Measurements from ENCODE around the gene NELL2. TPM values are rescaled to one million over a fixed set of nuclear protein-coding genes. Genes with fewer than 3 reads are reported as not detected.

NELL2 gene
- total and polyA plus RNA-seq, 4 donors: 0.09 to 0.42 (median 0.17) TPM; not detected in 1

DNA sequence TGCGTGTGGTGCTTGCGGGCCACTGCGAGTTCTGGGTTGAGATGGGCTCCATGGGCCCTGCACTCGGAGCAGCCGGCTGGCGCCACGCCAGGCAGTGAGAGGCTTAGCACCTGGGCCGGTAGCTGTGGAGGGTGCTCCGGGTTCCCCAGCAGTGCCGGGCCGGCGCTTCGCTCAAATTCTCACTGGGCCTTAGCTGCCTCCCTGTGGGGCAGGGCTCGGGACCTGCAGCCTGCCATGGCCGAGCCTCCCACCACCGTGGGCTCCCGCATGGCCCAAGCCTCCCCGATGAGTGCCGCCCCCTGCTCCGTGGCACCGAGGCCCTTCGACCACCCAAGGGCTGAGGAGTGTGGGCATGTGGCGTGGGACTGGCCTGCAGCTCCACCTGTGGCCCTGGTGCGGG, 375.7 kb downstream of the NELL2 start (continued):
- TF ChIP-seq, protein P1, sequence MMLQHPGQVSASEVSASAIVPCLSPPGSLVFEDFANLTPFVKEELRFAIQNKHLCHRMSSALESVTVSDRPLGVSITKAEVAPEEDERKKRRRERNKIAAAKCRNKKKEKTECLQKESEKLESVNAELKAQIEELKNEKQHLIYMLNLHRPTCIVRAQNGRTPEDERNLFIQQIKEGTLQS (IDR thresholded peaks at IDR 0.05): no peak
- no peak for TF ChIP-seq JUND (IDR thresholded peaks at IDR 0.05)
- TF ChIP-seq TAF1 (conservative IDR thresholded peaks at IDR 0.05): no peak

DNA sequence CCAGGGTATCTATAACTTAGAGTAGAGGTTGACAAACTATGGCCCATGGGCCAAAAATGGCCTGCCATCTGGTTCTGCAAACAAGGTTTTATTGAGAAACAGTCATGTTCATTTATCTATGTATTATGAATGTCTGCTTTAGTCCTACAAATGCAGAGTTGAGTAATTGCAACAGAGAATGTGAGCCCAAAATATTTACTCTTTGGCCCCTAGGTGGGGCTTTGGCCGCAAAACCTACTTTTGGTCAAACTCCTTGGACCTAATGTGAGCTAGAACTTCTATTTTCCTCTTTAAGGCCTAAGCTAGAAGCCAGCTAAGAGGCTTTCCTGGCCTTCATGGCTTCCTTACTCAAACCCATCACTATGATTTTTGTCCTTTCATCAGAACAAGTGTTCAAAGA, 379.1 kb downstream of the NELL2 start:
- DNase-seq (ENCODE audit: low spot score): no peak
- H3K9me3 ChIP-seq (ENCODE audit: control insufficient read depth in 4 of 4, low read length in 3 of 4): peaks cover 0 to 4% (median 1%) of the 10 kb centered on the region in 4 donors
- H3K27ac ChIP-seq (ENCODE audit: low read depth in 1 of 2, low read length in 2 of 2): no peak overlapping the region
- H3K36me3 ChIP-seq (ENCODE audit: control insufficient read depth in 4 of 4, insufficient read depth in 3 of 4, low read depth in 1 of 4, low read length in 3 of 4): no peaks in the 10 kb centered on the region
- H3K9ac ChIP-seq (ENCODE audit: low read depth in 1 of 2, low read length in 2 of 2): no peak overlapping the region
- H3K4me3 ChIP-seq (ENCODE audit: low read depth in 1 of 3, low read length in 3 of 3): no peak overlapping the region
- H3K27me3 ChIP-seq (ENCODE audit: control insufficient read depth in 4 of 4, insufficient read depth in 4 of 4, low read length in 3 of 4): no peaks in the 10 kb centered on the region
- no peaks in the 10 kb centered on the region for H3K4me1 ChIP-seq (ENCODE audit: control insufficient read depth in 4 of 4, insufficient read depth in 4 of 4, low read length in 3 of 4)
- 69% methylated on average over 1 of the region's 1 CpG for WGBS
- TF ChIP-seq SP1 (IDR thresholded peaks at IDR 0.05) (no peak), JUND (IDR thresholded peaks at IDR 0.05) (no peak), HNF4A (conservative IDR thresholded peaks at IDR 0.05) (no peak), RXRA (IDR thresholded peaks at IDR 0.05) (no peak), TAF1 (conservative IDR thresholded peaks at IDR 0.05) (no peak), FOXA1 (IDR thresholded peaks at IDR 0.05) (no peak), NR2F2 (IDR thresholded peaks at IDR 0.05) (no peak), GABPA (IDR thresholded peaks at IDR 0.05 in 1 of 2, conservative IDR thresholded peaks at IDR 0.05 in 1 of 2) (no peak), EGR1 (IDR thresholded peaks at IDR 0.05; ENCODE audit: low read depth in 2 of 2) (no peak), FOXA2 (IDR thresholded peaks at IDR 0.05) (no peak), RAD21 (IDR thresholded peaks at IDR 0.05) (no peak), HNF4G (IDR thresholded peaks at IDR 0.05) (no peak), YY1 (IDR thresholded peaks at IDR 0.05) (no peak)
- TF ChIP-seq, protein P2, sequence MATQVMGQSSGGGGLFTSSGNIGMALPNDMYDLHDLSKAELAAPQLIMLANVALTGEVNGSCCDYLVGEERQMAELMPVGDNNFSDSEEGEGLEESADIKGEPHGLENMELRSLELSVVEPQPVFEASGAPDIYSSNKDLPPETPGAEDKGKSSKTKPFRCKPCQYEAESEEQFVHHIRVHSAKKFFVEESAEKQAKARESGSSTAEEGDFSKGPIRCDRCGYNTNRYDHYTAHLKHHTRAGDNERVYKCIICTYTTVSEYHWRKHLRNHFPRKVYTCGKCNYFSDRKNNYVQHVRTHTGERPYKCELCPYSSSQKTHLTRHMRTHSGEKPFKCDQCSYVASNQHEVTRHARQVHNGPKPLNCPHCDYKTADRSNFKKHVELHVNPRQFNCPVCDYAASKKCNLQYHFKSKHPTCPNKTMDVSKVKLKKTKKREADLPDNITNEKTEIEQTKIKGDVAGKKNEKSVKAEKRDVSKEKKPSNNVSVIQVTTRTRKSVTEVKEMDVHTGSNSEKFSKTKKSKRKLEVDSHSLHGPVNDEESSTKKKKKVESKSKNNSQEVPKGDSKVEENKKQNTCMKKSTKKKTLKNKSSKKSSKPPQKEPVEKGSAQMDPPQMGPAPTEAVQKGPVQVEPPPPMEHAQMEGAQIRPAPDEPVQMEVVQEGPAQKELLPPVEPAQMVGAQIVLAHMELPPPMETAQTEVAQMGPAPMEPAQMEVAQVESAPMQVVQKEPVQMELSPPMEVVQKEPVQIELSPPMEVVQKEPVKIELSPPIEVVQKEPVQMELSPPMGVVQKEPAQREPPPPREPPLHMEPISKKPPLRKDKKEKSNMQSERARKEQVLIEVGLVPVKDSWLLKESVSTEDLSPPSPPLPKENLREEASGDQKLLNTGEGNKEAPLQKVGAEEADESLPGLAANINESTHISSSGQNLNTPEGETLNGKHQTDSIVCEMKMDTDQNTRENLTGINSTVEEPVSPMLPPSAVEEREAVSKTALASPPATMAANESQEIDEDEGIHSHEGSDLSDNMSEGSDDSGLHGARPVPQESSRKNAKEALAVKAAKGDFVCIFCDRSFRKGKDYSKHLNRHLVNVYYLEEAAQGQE (IDR thresholded peaks at IDR 0.05): no peak
- TF ChIP-seq, protein P3, sequence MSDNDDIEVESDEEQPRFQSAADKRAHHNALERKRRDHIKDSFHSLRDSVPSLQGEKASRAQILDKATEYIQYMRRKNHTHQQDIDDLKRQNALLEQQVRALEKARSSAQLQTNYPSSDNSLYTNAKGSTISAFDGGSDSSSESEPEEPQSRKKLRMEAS (IDR thresholded peaks at IDR 0.05): no peak
- TF ChIP-seq, protein P4, sequence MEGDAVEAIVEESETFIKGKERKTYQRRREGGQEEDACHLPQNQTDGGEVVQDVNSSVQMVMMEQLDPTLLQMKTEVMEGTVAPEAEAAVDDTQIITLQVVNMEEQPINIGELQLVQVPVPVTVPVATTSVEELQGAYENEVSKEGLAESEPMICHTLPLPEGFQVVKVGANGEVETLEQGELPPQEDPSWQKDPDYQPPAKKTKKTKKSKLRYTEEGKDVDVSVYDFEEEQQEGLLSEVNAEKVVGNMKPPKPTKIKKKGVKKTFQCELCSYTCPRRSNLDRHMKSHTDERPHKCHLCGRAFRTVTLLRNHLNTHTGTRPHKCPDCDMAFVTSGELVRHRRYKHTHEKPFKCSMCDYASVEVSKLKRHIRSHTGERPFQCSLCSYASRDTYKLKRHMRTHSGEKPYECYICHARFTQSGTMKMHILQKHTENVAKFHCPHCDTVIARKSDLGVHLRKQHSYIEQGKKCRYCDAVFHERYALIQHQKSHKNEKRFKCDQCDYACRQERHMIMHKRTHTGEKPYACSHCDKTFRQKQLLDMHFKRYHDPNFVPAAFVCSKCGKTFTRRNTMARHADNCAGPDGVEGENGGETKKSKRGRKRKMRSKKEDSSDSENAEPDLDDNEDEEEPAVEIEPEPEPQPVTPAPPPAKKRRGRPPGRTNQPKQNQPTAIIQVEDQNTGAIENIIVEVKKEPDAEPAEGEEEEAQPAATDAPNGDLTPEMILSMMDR (IDR thresholded peaks at IDR 0.05; ENCODE audit: low read depth, low read length, missing input control): no peak
- TF ChIP-seq, protein P5, sequence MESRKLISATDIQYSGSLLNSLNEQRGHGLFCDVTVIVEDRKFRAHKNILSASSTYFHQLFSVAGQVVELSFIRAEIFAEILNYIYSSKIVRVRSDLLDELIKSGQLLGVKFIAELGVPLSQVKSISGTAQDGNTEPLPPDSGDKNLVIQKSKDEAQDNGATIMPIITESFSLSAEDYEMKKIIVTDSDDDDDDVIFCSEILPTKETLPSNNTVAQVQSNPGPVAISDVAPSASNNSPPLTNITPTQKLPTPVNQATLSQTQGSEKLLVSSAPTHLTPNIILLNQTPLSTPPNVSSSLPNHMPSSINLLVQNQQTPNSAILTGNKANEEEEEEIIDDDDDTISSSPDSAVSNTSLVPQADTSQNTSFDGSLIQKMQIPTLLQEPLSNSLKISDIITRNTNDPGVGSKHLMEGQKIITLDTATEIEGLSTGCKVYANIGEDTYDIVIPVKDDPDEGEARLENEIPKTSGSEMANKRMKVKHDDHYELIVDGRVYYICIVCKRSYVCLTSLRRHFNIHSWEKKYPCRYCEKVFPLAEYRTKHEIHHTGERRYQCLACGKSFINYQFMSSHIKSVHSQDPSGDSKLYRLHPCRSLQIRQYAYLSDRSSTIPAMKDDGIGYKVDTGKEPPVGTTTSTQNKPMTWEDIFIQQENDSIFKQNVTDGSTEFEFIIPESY (IDR thresholded peaks at IDR 0.05): no peak
- TF ChIP-seq, protein P1 (IDR thresholded peaks at IDR 0.05): no peak

Measured in liver (tissue), 9 donors.